H9 (cell line): ENCODE data around the gene TNIP2. TPM values are rescaled to one million over a fixed set of nuclear protein-coding genes. Genes with fewer than 3 reads are reported as not detected.
A peak's percentile ranks its signal among the peaks of the same experiment; 100 is the strongest.

Experiments used
- DNase-seq: peaks from one replicate; pipeline ENCODE4 v3.0.0-alpha.2; 2017
- H2AFZ ChIP-seq: one replicate; pipeline ENCODE4 v1.6.1; 2013; ENCODE audit warnings: mild to moderate bottlenecking, low read length, control low read depth, moderate library complexity
- H2AK5ac ChIP-seq: 2 replicates; pipeline ENCODE4 v1.6.1; 2013; ENCODE audit warnings: low read length, control low read depth, mixed read lengths; ENCODE audit not compliant: insufficient read length
- H2BK120ac ChIP-seq: one replicate; pipeline ENCODE4 v1.6.1; 2013; ENCODE audit warnings: low read depth, mild to moderate bottlenecking, low read length, control low read depth, inconsistent platforms; ENCODE audit not compliant: poor library complexity, severe bottlenecking
- H2BK12ac ChIP-seq: 2 replicates; pipeline ENCODE4 v1.6.1; 2013; ENCODE audit warnings: low read length, control low read depth, mixed read lengths, low read depth; ENCODE audit not compliant: insufficient read length
- H2BK15ac ChIP-seq: 2 replicates; pipeline ENCODE4 v1.6.1; 2013; ENCODE audit warnings: low read depth, low read length, control low read depth
- H2BK20ac ChIP-seq: one replicate; pipeline ENCODE4 v1.6.1; 2013; ENCODE audit warnings: low read depth, mild to moderate bottlenecking, low read length, control low read depth, inconsistent platforms; ENCODE audit not compliant: poor library complexity, severe bottlenecking
- H2BK5ac ChIP-seq: 2 replicates; pipeline ENCODE4 v1.6.1; 2013; ENCODE audit warnings: low read length, control low read depth, mixed read lengths; ENCODE audit not compliant: insufficient read length
- H3K14ac ChIP-seq: 2 replicates; pipeline ENCODE4 v1.6.1; 2013; ENCODE audit warnings: low read length, control low read depth; ENCODE audit not compliant: insufficient read depth
- H3K18ac ChIP-seq: 2 replicates; pipeline ENCODE4 v1.6.1; 2013; ENCODE audit warnings: low read depth, mild to moderate bottlenecking, mixed read lengths, low read length, control low read depth; ENCODE audit not compliant: insufficient read length
- H3K23ac ChIP-seq: 2 replicates; pipeline ENCODE4 v1.6.1; 2013; ENCODE audit warnings: low read length, control low read depth, mixed read lengths, low read depth; ENCODE audit not compliant: insufficient read length
- H3K23me2 ChIP-seq: 2 replicates; pipeline ENCODE4 v1.6.1; 2013; ENCODE audit warnings: low read depth, mild to moderate bottlenecking, mixed read lengths, low read length, control low read depth; ENCODE audit not compliant: insufficient read length, poor library complexity, severe bottlenecking
- H3K27ac ChIP-seq: 2 replicates; pipeline ENCODE4 v1.5.1; 2013; ENCODE audit warnings: low read length, control low read depth, mixed read lengths, low read depth; ENCODE audit not compliant: insufficient read length
- H3K27me3 ChIP-seq: 2 replicates; pipeline ENCODE4 v1.6.1; 2013; ENCODE audit warnings: low read length, control low read depth, inconsistent platforms; ENCODE audit not compliant: insufficient read depth
- H3K4ac ChIP-seq: 2 replicates; pipeline ENCODE4 v1.6.1; 2013; ENCODE audit warnings: low read depth, mild to moderate bottlenecking, control low read depth, inconsistent platforms, low read length, moderate library complexity
- H3K4me1 ChIP-seq: 2 replicates; pipeline ENCODE4 v1.6.1; 2013; ENCODE audit warnings: low read length, control low read depth, inconsistent platforms; ENCODE audit not compliant: insufficient read depth
- H3K4me2 ChIP-seq: 2 replicates; pipeline ENCODE4 v1.6.1; 2013; ENCODE audit warnings: low read length, control low read depth, mixed read lengths; ENCODE audit not compliant: insufficient read length, insufficient read depth
- H3K56ac ChIP-seq: 2 replicates; pipeline ENCODE4 v1.6.1; 2013; ENCODE audit warnings: low read depth, mild to moderate bottlenecking, mixed read lengths, low read length, control low read depth; ENCODE audit not compliant: insufficient read length
- H3K79me1 ChIP-seq: 2 replicates; pipeline ENCODE4 v1.6.1; 2013; ENCODE audit warnings: low read depth, mild to moderate bottlenecking, moderate library complexity, low read length, control low read depth, inconsistent platforms; ENCODE audit not compliant: insufficient read depth, poor library complexity, severe bottlenecking
- H3K79me2 ChIP-seq: 2 replicates; pipeline ENCODE4 v1.6.1; 2013; ENCODE audit warnings: low read length, control low read depth, inconsistent platforms; ENCODE audit not compliant: insufficient read depth
- H3K9ac ChIP-seq: 2 replicates; pipeline ENCODE4 v1.6.1; 2013; ENCODE audit warnings: low read length, control low read depth, mixed read lengths; ENCODE audit not compliant: insufficient read length; ENCODE audit errors: extremely low read depth
- H3K9me3 ChIP-seq: one replicate; pipeline ENCODE4 v1.6.1; 2013; ENCODE audit warnings: low read depth, low read length, inconsistent platforms; ENCODE audit not compliant: control insufficient read depth
- H3T11ph ChIP-seq: one replicate; pipeline ENCODE4 v1.6.1; 2013; ENCODE audit warnings: mild to moderate bottlenecking, low read length, control low read depth, inconsistent platforms
- H4K20me1 ChIP-seq: one replicate; pipeline ENCODE4 v1.6.1; 2013; ENCODE audit not compliant: control insufficient read depth, insufficient read length, insufficient read depth
- H4K5ac ChIP-seq: 2 replicates; pipeline ENCODE4 v1.6.1; 2013; ENCODE audit warnings: low read depth, mild to moderate bottlenecking, mixed read lengths, low read length, control low read depth; ENCODE audit not compliant: insufficient read length
- H4K8ac ChIP-seq: replicated peaks from 2 replicates; pipeline ENCODE4 v1.6.1; 2013; ENCODE audit warnings: low read length, control low read depth, mixed read lengths, low read depth; ENCODE audit not compliant: insufficient read length
- H4K91ac ChIP-seq: 2 replicates; pipeline ENCODE4 v1.6.1; 2013; ENCODE audit warnings: low read depth, mild to moderate bottlenecking, moderate library complexity, mixed read lengths, low read length, control low read depth; ENCODE audit not compliant: insufficient read length
- H3K27ac Mint-ChIP-seq, 3 experiments: 2 replicates in 2 of 3; 3 replicates in 1 of 3; pipeline ENCODE4 v1.8.0; 2020 to 2021; ENCODE audit warnings: mixed read lengths in 3 of 3, mild to moderate bottlenecking in 1 of 3, moderate library complexity in 1 of 3
- H3K27me3 Mint-ChIP-seq: 2 replicates; pipeline ENCODE4 v1.8.0; 2021; ENCODE audit warnings: low read depth, mild to moderate bottlenecking, moderate library complexity, mixed read lengths
- H3K36me3 Mint-ChIP-seq, 3 experiments: 2 replicates in 2 of 3; 3 replicates in 1 of 3; pipeline ENCODE4 v1.8.0; 2020 to 2021; ENCODE audit warnings: low read depth in 3 of 3, mixed read lengths in 3 of 3; ENCODE audit not compliant: insufficient read depth in 1 of 3
- H3K4me1 Mint-ChIP-seq, 2 experiments: 2 replicates each; pipeline ENCODE4 v1.8.0; 2020; ENCODE audit warnings: mixed read lengths in 2 of 2
- H3K4me3 Mint-ChIP-seq, 2 experiments: 2 replicates in 1 of 2; 3 replicates in 1 of 2; pipeline ENCODE4 v1.8.0; 2020 to 2021; ENCODE audit warnings: mild to moderate bottlenecking in 2 of 2, mixed read lengths in 2 of 2, moderate library complexity in 1 of 2
- H3K9me3 Mint-ChIP-seq, 2 experiments: 2 replicates in 1 of 2; 3 replicates in 1 of 2; pipeline ENCODE4 v1.8.0; 2020; ENCODE audit warnings: mild to moderate bottlenecking in 2 of 2, mixed read lengths in 2 of 2, moderate library complexity in 1 of 2
- WGBS: extraction: QIAGEN DNeasy Blood & Tissue Kit; methylation state at CpG from one replicate; pipeline ENCODE4 v1.1.7; 2013; ENCODE audit warnings: missing lambda C conversion rate, low lambda C conversion rate, mixed read lengths; ENCODE audit not compliant: insufficient read length; ENCODE audit errors: extremely low coverage; 5-methylcytosine and 5-hydroxymethylcytosine counted together
- total RNA-seq: library from RNA; stranded (reverse); gene quantifications from 2 replicates; pipeline ENCODE4 v1.2.1, GENCODE V29; 2021
- TF ChIP-seq, protein P1 (sequence below): fragments of 200-600 bp; sonication (generic); conservative IDR thresholded peaks from 3 replicates; pipeline ENCODE4 v1.8.0; 2021; ENCODE audit warnings: antibody characterized with exemption, mild to moderate bottlenecking

Gene TNIP2
- total RNA-seq, 1 experiment from 2014 or later = 44.7 TPM

GRCh38 chr4:2745516-2745915 is 10.6 kb downstream of the TNIP2 start:
- H3K18ac ChIP-seq = no peak overlapping the region
- no peak overlapping the region for H4K5ac ChIP-seq

More at GRCh38 chr4:2745516-2745915, 10.6 kb downstream of the TNIP2 start:
- Histone ChIP-seq H3K23me2 (no peaks in the 10 kb centered on the region), H2AFZ (no peak overlapping the region), H4K20me1 (no peaks in the 10 kb centered on the region), H3K4ac (no peak overlapping the region), H3K27me3 (no peaks in the 10 kb centered on the region), H3K79me2 (0 out of 2 replicates have a peak, but pooled peaks cover 2% of the 10 kb centered on the region), H4K91ac (no peak overlapping the region), H3K4me1 (no peaks in the 10 kb centered on the region), H2BK5ac (no peak overlapping the region), H3K14ac (no peak overlapping the region), H3T11ph (no peak overlapping the region), H2BK20ac (no peak overlapping the region), H3K23ac (no peak overlapping the region), H3K9me3 (no peaks in the 10 kb centered on the region), H3K79me1 (peaks cover 4% of the 10 kb centered on the region), H4K8ac (no peak overlapping the region), H2AK5ac (no peak overlapping the region), H2BK120ac (no peak overlapping the region), H3K27ac (no peak overlapping the region), H2BK15ac (no peak overlapping the region), H3K9ac (no peak overlapping the region), H3K56ac (no peak overlapping the region), H3K4me2 (no peak overlapping the region), H2BK12ac (no peak overlapping the region)
- Mint-ChIP-seq H3K27me3 (no peaks in the 10 kb centered on the region), H3K4me3 (no peak overlapping the region), H3K36me3 (peaks cover 25 to 61% (median 51%) of the 10 kb centered on the region in 3 experiments; a peak in 6 of 7 replicates), H3K9me3 (no peaks in the 10 kb centered on the region; a peak in 1 of 5 replicates), H3K27ac (peak overlapping the region in 1 of 3 experiments; percentile 5; a peak in 2 of 7 replicates), H3K4me1 (no peaks in the 10 kb centered on the region)
- DNase-seq = no peak
- WGBS = no CpG with 5 or more reads among the region's 5 CpGs
- TF ChIP-seq, protein P1, sequence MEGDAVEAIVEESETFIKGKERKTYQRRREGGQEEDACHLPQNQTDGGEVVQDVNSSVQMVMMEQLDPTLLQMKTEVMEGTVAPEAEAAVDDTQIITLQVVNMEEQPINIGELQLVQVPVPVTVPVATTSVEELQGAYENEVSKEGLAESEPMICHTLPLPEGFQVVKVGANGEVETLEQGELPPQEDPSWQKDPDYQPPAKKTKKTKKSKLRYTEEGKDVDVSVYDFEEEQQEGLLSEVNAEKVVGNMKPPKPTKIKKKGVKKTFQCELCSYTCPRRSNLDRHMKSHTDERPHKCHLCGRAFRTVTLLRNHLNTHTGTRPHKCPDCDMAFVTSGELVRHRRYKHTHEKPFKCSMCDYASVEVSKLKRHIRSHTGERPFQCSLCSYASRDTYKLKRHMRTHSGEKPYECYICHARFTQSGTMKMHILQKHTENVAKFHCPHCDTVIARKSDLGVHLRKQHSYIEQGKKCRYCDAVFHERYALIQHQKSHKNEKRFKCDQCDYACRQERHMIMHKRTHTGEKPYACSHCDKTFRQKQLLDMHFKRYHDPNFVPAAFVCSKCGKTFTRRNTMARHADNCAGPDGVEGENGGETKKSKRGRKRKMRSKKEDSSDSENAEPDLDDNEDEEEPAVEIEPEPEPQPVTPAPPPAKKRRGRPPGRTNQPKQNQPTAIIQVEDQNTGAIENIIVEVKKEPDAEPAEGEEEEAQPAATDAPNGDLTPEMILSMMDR = no peak
